Measurements from ENCODE around the gene MAD1L1.

Gene MAD1L1

DNA sequence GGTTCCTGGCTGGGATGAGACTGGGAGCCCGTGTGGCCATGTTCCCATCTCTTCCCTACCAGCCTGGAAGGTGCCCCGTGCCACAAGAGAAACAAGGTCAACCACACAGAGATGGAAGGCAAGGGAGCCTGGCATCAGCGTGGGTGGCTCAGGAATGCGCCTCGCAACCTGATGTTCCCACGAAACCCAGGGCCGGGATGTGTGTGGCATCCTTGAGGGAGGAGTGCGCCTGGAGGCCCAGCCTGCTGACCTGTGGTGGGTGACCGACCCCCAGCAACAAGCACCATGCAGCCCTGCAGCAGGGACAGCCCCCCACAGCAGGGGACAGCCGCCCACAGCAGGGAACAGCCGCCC, 295.5 kb downstream of the MAD1L1 start:
- H3K4me1 ChIP-seq (ENCODE audit: control insufficient read depth, insufficient read depth, low read length): no peaks in the 10 kb centered on the region
- ChIA-PET CTCF (no interaction called here), POLR2A (no interaction called here)
- H3K27ac ChIP-seq (ENCODE audit: extremely low read depth, low read depth, low read length): no peak overlapping the region
- TF ChIP-seq, protein P1, sequence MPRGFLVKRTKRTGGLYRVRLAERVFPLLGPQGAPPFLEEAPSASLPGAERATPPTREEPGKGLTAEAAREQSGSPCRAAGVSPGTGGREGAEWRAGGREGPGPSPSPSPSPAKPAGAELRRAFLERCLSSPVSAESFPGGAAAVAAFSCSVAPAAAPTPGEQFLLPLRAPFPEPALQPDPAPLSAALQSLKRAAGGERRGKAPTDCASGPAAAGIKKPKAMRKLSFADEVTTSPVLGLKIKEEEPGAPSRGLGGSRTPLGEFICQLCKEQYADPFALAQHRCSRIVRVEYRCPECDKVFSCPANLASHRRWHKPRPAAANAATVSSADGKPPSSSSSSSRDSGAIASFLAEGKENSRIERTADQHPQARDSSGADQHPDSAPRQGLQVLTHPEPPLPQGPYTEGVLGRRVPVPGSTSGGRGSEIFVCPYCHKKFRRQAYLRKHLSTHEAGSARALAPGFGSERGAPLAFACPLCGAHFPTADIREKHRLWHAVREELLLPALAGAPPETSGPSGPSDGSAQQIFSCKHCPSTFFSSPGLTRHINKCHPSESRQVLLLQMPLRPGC (tag by site-specific recombination; IDR thresholded peaks at IDR 0.05): no peak
- TF ChIP-seq SP2 (tag by site-specific recombination; IDR thresholded peaks at IDR 0.05) (no peak), SCRT1 (tag by site-specific recombination; IDR thresholded peaks at IDR 0.05; ENCODE audit: borderline replicate concordance) (no peak), ZNF626 (tag by site-specific recombination; IDR thresholded peaks at IDR 0.05) (no peak), ZNF529 (tag by site-specific recombination; IDR thresholded peaks at IDR 0.05; ENCODE audit: insufficient replicate concordance) (no peak), ZBTB17 (tag by site-specific recombination; IDR thresholded peaks at IDR 0.05) (no peak), MZF1 (tag by site-specific recombination; IDR thresholded peaks at IDR 0.05; ENCODE audit: borderline replicate concordance) (no peak), ZNF585B (tag by site-specific recombination; IDR thresholded peaks at IDR 0.05) (no peak), ZNF830 (tag by site-specific recombination; IDR thresholded peaks at IDR 0.05; ENCODE audit: low read depth) (no peak), HOXD13 (CRISPR knock-in tag; IDR thresholded peaks at IDR 0.05; ENCODE audit: borderline replicate concordance) (no peak), ZNF521 (tag by site-specific recombination; IDR thresholded peaks at IDR 0.05) (no peak), ZNF366 (tag by site-specific recombination; conservative IDR thresholded peaks at IDR 0.05) (no peak), SP7 (tag by site-specific recombination; IDR thresholded peaks at IDR 0.05) (no peak), ZNF335 (tag by site-specific recombination; conservative IDR thresholded peaks at IDR 0.05) (no peak), ZNF138 (tag by site-specific recombination; IDR thresholded peaks at IDR 0.05; ENCODE audit: borderline replicate concordance) (no peak)
- TF ChIP-seq, protein P2, sequence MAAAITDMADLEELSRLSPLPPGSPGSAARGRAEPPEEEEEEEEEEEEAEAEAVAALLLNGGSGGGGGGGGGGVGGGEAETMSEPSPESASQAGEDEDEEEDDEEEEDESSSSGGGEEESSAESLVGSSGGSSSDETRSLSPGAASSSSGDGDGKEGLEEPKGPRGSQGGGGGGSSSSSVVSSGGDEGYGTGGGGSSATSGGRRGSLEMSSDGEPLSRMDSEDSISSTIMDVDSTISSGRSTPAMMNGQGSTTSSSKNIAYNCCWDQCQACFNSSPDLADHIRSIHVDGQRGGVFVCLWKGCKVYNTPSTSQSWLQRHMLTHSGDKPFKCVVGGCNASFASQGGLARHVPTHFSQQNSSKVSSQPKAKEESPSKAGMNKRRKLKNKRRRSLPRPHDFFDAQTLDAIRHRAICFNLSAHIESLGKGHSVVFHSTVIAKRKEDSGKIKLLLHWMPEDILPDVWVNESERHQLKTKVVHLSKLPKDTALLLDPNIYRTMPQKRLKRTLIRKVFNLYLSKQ (tag by site-specific recombination; IDR thresholded peaks at IDR 0.05; ENCODE audit: borderline replicate concordance): no peak
- TF ChIP-seq, protein P3, sequence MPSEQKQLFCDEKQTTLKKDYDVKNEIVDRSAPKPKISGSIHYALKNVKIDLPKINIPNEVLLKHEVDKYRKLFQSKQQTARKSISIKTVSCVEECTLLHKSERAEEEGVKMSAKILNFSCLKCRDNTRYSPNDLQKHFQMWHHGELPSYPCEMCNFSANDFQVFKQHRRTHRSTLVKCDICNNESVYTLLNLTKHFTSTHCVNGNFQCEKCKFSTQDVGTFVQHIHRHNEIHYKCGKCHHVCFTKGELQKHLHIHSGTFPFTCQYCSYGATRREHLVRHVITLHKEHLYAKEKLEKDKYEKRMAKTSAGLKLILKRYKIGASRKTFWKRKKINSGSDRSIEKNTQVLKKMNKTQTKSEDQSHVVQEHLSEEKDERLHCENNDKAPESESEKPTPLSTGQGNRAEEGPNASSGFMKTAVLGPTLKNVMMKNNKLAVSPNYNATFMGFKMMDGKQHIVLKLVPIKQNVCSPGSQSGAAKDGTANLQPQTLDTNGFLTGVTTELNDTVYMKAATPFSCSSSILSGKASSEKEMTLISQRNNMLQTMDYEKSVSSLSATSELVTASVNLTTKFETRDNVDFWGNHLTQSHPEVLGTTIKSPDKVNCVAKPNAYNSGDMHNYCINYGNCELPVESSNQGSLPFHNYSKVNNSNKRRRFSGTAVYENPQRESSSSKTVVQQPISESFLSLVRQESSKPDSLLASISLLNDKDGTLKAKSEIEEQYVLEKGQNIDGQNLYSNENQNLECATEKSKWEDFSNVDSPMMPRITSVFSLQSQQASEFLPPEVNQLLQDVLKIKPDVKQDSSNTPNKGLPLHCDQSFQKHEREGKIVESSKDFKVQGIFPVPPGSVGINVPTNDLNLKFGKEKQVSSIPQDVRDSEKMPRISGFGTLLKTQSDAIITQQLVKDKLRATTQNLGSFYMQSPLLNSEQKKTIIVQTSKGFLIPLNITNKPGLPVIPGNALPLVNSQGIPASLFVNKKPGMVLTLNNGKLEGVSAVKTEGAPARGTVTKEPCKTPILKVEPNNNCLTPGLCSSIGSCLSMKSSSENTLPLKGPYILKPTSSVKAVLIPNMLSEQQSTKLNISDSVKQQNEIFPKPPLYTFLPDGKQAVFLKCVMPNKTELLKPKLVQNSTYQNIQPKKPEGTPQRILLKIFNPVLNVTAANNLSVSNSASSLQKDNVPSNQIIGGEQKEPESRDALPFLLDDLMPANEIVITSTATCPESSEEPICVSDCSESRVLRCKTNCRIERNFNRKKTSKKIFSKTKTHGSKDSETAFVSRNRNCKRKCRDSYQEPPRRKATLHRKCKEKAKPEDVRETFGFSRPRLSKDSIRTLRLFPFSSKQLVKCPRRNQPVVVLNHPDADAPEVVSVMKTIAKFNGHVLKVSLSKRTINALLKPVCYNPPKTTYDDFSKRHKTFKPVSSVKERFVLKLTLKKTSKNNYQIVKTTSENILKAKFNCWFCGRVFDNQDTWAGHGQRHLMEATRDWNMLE (tag by site-specific recombination; conservative IDR thresholded peaks at IDR 0.05; ENCODE audit: low read depth): no peak
- TF ChIP-seq, protein P4, sequence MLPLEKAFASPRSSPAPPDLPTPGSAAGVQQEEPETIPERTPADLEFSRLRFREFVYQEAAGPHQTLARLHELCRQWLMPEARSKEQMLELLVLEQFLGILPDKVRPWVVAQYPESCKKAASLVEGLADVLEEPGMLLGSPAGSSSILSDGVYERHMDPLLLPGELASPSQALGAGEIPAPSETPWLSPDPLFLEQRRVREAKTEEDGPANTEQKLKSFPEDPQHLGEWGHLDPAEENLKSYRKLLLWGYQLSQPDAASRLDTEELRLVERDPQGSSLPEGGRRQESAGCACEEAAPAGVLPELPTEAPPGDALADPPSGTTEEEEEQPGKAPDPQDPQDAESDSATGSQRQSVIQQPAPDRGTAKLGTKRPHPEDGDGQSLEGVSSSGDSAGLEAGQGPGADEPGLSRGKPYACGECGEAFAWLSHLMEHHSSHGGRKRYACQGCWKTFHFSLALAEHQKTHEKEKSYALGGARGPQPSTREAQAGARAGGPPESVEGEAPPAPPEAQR (tag by site-specific recombination; IDR thresholded peaks at IDR 0.05): no peak
- TF ChIP-seq, protein P5, sequence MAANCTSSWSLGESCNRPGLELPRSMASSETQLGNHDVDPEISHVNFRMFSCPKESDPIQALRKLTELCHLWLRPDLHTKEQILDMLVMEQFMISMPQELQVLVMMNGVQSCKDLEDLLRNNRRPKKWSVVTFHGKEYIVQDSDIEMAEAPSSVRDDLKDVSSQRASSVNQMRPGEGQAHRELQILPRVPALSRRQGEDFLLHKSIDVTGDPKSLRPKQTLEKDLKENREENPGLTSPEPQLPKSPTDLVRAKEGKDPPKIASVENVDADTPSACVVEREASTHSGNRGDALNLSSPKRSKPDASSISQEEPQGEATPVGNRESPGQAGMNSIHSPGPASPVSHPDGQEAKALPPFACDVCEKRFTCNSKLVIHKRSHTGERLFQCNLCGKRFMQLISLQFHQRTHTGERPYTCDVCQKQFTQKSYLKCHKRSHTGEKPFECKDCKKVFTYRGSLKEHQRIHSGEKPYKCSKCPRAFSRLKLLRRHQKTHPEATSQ (tag by site-specific recombination; IDR thresholded peaks at IDR 0.05): no peak
- TF ChIP-seq, protein P6, sequence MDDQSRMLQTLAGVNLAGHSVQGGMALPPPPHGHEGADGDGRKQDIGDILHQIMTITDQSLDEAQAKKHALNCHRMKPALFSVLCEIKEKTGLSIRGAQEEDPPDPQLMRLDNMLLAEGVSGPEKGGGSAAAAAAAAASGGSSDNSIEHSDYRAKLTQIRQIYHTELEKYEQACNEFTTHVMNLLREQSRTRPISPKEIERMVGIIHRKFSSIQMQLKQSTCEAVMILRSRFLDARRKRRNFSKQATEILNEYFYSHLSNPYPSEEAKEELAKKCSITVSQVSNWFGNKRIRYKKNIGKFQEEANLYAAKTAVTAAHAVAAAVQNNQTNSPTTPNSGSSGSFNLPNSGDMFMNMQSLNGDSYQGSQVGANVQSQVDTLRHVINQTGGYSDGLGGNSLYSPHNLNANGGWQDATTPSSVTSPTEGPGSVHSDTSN (CRISPR knock-in tag; IDR thresholded peaks at IDR 0.05): no peak
- no peak overlapping the region for H3K4me3 ChIP-seq (ENCODE audit: low read depth, low read length)
- no peaks in the 10 kb centered on the region for H3K36me3 ChIP-seq (ENCODE audit: control insufficient read depth in 2 of 2, insufficient read depth in 1 of 2, low read length in 2 of 2)
- H3K9me3 ChIP-seq (ENCODE audit: control insufficient read depth, insufficient read depth, low read depth, low read length): no peaks in the 10 kb centered on the region

Measured in HEK293 (cell line).